H1 (cell line): Measurements from ENCODE around the gene TLR1. TPM values are rescaled to one million over a fixed set of nuclear protein-coding genes. Genes with fewer than 3 reads are reported as not detected.

ENCODE experiments used
- CTCF ChIA-PET: fragments of 300-600 bp; sonication (Branson Sonifier 250); formaldehyde crosslinking; loops from one replicate; lab custom pipeline; 2021; ENCODE audit not compliant: partially characterized antibody; lab: Charles Lee
- POLR2A ChIA-PET: fragments of 300-600 bp; sonication (Branson Sonifier 250); formaldehyde crosslinking; loops from one replicate; lab custom pipeline; 2021; ENCODE audit warnings: inconsistent platforms; ENCODE audit not compliant: partially characterized antibody; lab: Charles Lee
- DNase-seq, 2 experiments: peaks; one replicate each; pipeline versions ENCODE4 v3.0.0 to v3.0.0-alpha.2; 2010 to 2022; ENCODE audit warnings: low spot score in 2 of 2, low read depth in 1 of 2, mixed read lengths in 1 of 2
- FAIRE-seq: peaks from 2 replicates; lab custom pipeline; 2011; peaks lifted over from hg19 to GRCh38; lab: Jason Lieb, UNC
- H2AFZ ChIP-seq: 2 replicates; pipeline ENCODE4 v1.8.1; 2012; ENCODE audit warnings: low read length, inconsistent platforms
- H2AK5ac ChIP-seq: 2 replicates; pipeline ENCODE4 v1.6.1; 2013; ENCODE audit warnings: low read depth, low read length
- H2BK120ac ChIP-seq: replicated peaks from 2 replicates; pipeline ENCODE3; 2013; ENCODE audit warnings: low read depth, low read length, inconsistent platforms
- H2BK12ac ChIP-seq: 2 replicates; pipeline ENCODE4 v1.6.1; 2013; ENCODE audit warnings: low read depth, low read length
- H2BK15ac ChIP-seq: 2 replicates; pipeline ENCODE4 v1.6.1; 2013; ENCODE audit warnings: low read length
- H2BK20ac ChIP-seq: 2 replicates; pipeline ENCODE4 v1.6.1; 2013; ENCODE audit warnings: low read length
- H2BK5ac ChIP-seq: 2 replicates; pipeline ENCODE4 v1.6.1; 2013; ENCODE audit warnings: low read depth, low read length
- H3K14ac ChIP-seq: 2 replicates; pipeline ENCODE4 v1.6.1; 2013; ENCODE audit warnings: inconsistent platforms; ENCODE audit not compliant: insufficient read length
- H3K18ac ChIP-seq: 2 replicates; pipeline ENCODE4 v1.6.1; 2013; ENCODE audit warnings: low read length; ENCODE audit errors: extremely low read depth
- H3K23ac ChIP-seq: 2 replicates; pipeline ENCODE4 v1.6.1; 2013; ENCODE audit warnings: inconsistent platforms; ENCODE audit not compliant: insufficient read length
- H3K23me2 ChIP-seq: 2 replicates; pipeline ENCODE4 v1.6.1; 2013; ENCODE audit warnings: low read depth, low read length
- H3K27ac ChIP-seq: 2 replicates; pipeline ENCODE4 v1.6.1; 2011; ENCODE audit warnings: low read depth, low read length, inconsistent platforms
- H3K27me3 ChIP-seq, 4 experiments: replicated peaks in 1 of 4; 1 replicate in 1 of 4; 2 replicates in 3 of 4; pipeline versions ENCODE4 v1.6.1 to v1.8.1; 2011 to 2013; ENCODE audit warnings: low read length in 3 of 4, mild to moderate bottlenecking in 3 of 4, inconsistent platforms in 2 of 4, mixed read lengths in 2 of 4, moderate library complexity in 1 of 4; ENCODE audit not compliant: control insufficient read depth in 3 of 4, insufficient read depth in 3 of 4; ENCODE audit errors: extremely low read depth in 1 of 4
- H3K36me3 ChIP-seq, 4 experiments: 2 replicates each; pipeline versions ENCODE4 v1.6.1 to v1.8.1; 2011 to 2013; ENCODE audit warnings: mild to moderate bottlenecking in 4 of 4, low read length in 3 of 4, moderate library complexity in 2 of 4, control low read depth in 1 of 4, inconsistent platforms in 1 of 4; ENCODE audit not compliant: insufficient read depth in 4 of 4, control insufficient read depth in 2 of 4
- H3K4ac ChIP-seq: replicated peaks from 2 replicates; pipeline ENCODE3; 2013; ENCODE audit warnings: low read length, low read depth, mixed read lengths, inconsistent platforms; ENCODE audit not compliant: insufficient read length
- H3K4me1 ChIP-seq, 4 experiments: replicated peaks in 1 of 4; 1 replicate in 1 of 4; 2 replicates in 3 of 4; pipeline versions ENCODE4 v1.6.1 to v1.8.1; 2011 to 2013; ENCODE audit warnings: low read length in 3 of 4, inconsistent platforms in 2 of 4, mixed read lengths in 1 of 4; ENCODE audit not compliant: insufficient read depth in 4 of 4, control insufficient read depth in 3 of 4
- H3K4me2 ChIP-seq, 2 experiments: 2 replicates each; pipeline versions ENCODE4 v1.6.1 to v1.8.1; 2011 to 2013; ENCODE audit warnings: low read depth in 2 of 2, low read length in 2 of 2, control low read depth in 1 of 2, inconsistent platforms in 1 of 2, mild to moderate bottlenecking in 1 of 2; ENCODE audit not compliant: insufficient read depth in 1 of 2
- H3K4me3 ChIP-seq, 4 experiments: fragments of 200-600, 300-600 bp in 1 of 4; sonication (generic), shearing (Covaris generic), sonication (Bioruptor Twin) in 1 of 4; 2 replicates each; pipeline versions ENCODE4 v1.5.1 to v1.8.1; 2011 to 2016; ENCODE audit warnings: low read length in 4 of 4, low read depth in 3 of 4, control low read depth in 2 of 4, inconsistent platforms in 2 of 4, mild to moderate bottlenecking in 2 of 4, mixed read lengths in 1 of 4, moderate library complexity in 1 of 4; ENCODE audit not compliant: insufficient read depth in 2 of 4; ENCODE audit errors: extremely low read depth in 1 of 4
- H3K56ac ChIP-seq: replicated peaks from 2 replicates; pipeline ENCODE3; 2013; ENCODE audit warnings: low read depth, mild to moderate bottlenecking, mixed read lengths, low read length, inconsistent platforms; ENCODE audit not compliant: insufficient read length
- H3K79me1 ChIP-seq: 2 replicates; pipeline ENCODE4 v1.6.1; 2013; ENCODE audit warnings: low read depth, low read length, control low read depth
- H3K79me2 ChIP-seq, 2 experiments: 2 replicates each; pipeline versions ENCODE4 v1.6.1 to v1.8.1; 2012 to 2013; ENCODE audit warnings: low read length in 2 of 2, mild to moderate bottlenecking in 2 of 2, inconsistent platforms in 1 of 2; ENCODE audit not compliant: insufficient read depth in 2 of 2, control insufficient read depth in 1 of 2
- H3K9ac ChIP-seq, 4 experiments: replicated peaks in 1 of 4; 1 replicate in 1 of 4; 2 replicates in 3 of 4; pipeline versions ENCODE4 v1.6.1 to v1.8.1; 2011 to 2013; ENCODE audit warnings: low read depth in 3 of 4, low read length in 3 of 4, control low read depth in 2 of 4, mild to moderate bottlenecking in 2 of 4, moderate library complexity in 2 of 4, inconsistent platforms in 1 of 4; ENCODE audit errors: extremely low read depth in 1 of 4
- H3K9me3 ChIP-seq, 2 experiments: 2 replicates each; pipeline versions ENCODE4 v1.6.1 to v1.8.1; 2012 to 2013; ENCODE audit warnings: mild to moderate bottlenecking in 2 of 2, moderate library complexity in 2 of 2, control low read depth in 1 of 2, inconsistent platforms in 1 of 2, low read depth in 1 of 2, low read length in 1 of 2, mixed read lengths in 1 of 2; ENCODE audit not compliant: insufficient read depth in 2 of 2
- H4K20me1 ChIP-seq, 2 experiments: replicated peaks in 1 of 2; 2 replicates each; pipeline versions ENCODE3 to v1.8.1; 2011 to 2013; ENCODE audit warnings: inconsistent platforms in 2 of 2, low read length in 2 of 2, mild to moderate bottlenecking in 1 of 2; ENCODE audit not compliant: insufficient read depth in 2 of 2, control insufficient read depth in 1 of 2
- H4K5ac ChIP-seq: 2 replicates; pipeline ENCODE4 v1.6.1; 2013; ENCODE audit warnings: low read length, low read depth, mixed read lengths, inconsistent platforms; ENCODE audit not compliant: insufficient read length
- H4K8ac ChIP-seq: 2 replicates; pipeline ENCODE4 v1.8.0; 2013; ENCODE audit warnings: mild to moderate bottlenecking, moderate library complexity, low read length, inconsistent platforms; ENCODE audit not compliant: insufficient read depth; ENCODE audit errors: extremely low read depth
- H4K91ac ChIP-seq: replicated peaks from 2 replicates; pipeline ENCODE3; 2013; ENCODE audit warnings: low read length, mixed read lengths, inconsistent platforms; ENCODE audit not compliant: insufficient read length
- JUND ChIP-seq: IDR thresholded peaks from 2 replicates; pipeline ENCODE4 v1.6.1; 2011; ENCODE audit warnings: mild to moderate bottlenecking, improper control_type of control experiment, low read length
- PHF8 ChIP-seq: fragments of 200-600 bp; sonication (generic); conservative IDR thresholded peaks from 2 replicates; pipeline ENCODE4 v1.7.1; 2012; ENCODE audit warnings: low read depth, mild to moderate bottlenecking, inconsistent platforms, low read length, moderate library complexity
- RAD21 ChIP-seq, 2 experiments: IDR thresholded peaks in 1 of 2; conservative IDR thresholded peaks in 1 of 2; 2 replicates each; pipeline ENCODE4 v1.6.1; 2011; ENCODE audit warnings: low read depth in 2 of 2, low read length in 2 of 2, improper control_type of control experiment in 1 of 2, inconsistent platforms in 1 of 2, mild to moderate bottlenecking in 1 of 2, moderate library complexity in 1 of 2
- TAF7 ChIP-seq: optimal IDR thresholded peaks from 2 replicates; pipeline ENCODE3; 2011; ENCODE audit warnings: low read depth, mild to moderate bottlenecking, inconsistent platforms, low read length, moderate library complexity, borderline replicate concordance
- TEAD4 ChIP-seq: IDR thresholded peaks from 2 replicates; pipeline ENCODE4 v1.6.1; 2012; ENCODE audit warnings: low read depth, low read length, inconsistent platforms, mixed read lengths
- WGBS, 2 experiments: shearing (Covaris generic) in 1 of 2; methylation state at CpG; one replicate each; pipeline versions ENCODE4 v1.1.6 to v1.1.7; 2013 to 2015; ENCODE audit warnings: low lambda C conversion rate in 2 of 2, mixed read lengths in 2 of 2, inconsistent platforms in 1 of 2, low coverage in 1 of 2, missing lambda C conversion rate in 1 of 2; ENCODE audit not compliant: insufficient replicate concordance in 2 of 2, insufficient coverage in 1 of 2, insufficient read length in 1 of 2; ENCODE audit errors: extremely low coverage in 1 of 2, missing lambda C conversion rate in 1 of 2; 5-methylcytosine and 5-hydroxymethylcytosine counted together
- polyA plus RNA-seq, 7 experiments: library from polyadenylated mRNA; depleted of rRNA in 3 of 7; stranded (reverse) in 5 of 7; unstranded in 2 of 7; fragments of >200 nt in 5 of 7; fragments of 200-250 nt in 2 of 7; gene quantifications; 1 replicate in 5 of 7; 2 replicates in 1 of 7; 4 replicates in 1 of 7; pipeline versions ENCODE4 v1.2.1 to v1.2.3, GENCODE V29; 2011 to 2013; ENCODE audit warnings: missing spikeins in 2 of 7, mixed read lengths in 2 of 7
- total RNA-seq: library from RNA; stranded (reverse); fragmentation: NEBNext Ultra II Directional; extraction: Animal tissue kit (Norgen Biotek cat#: 25700); gene quantifications from 2 replicates; pipeline ENCODE4 v1.2.1, GENCODE V29; 2021
- TF ChIP-seq, protein P1 (sequence below), 3 experiments: IDR thresholded peaks; 1 replicate in 2 of 3; 2 replicates in 1 of 3; pipeline versions ENCODE4 v1.5.1 to v1.6.1; 2011; ENCODE audit warnings: low read length in 3 of 3, mild to moderate bottlenecking in 3 of 3, inconsistent platforms in 2 of 3, low read depth in 1 of 3, moderate library complexity in 1 of 3; ENCODE audit not compliant: insufficient read depth in 1 of 3; ENCODE audit errors: control extremely low read depth in 1 of 3
- TF ChIP-seq, protein P2 (sequence below): IDR thresholded peaks from 2 replicates; pipeline ENCODE4 v1.6.1; 2012; ENCODE audit warnings: low read length, inconsistent platforms

Gene TLR1
- total and polyA plus RNA-seq, 2 of the 8 experiments (the other 6 are each of a cell fraction or from before 2014, with no cell fraction given), result not detected

DNA sequence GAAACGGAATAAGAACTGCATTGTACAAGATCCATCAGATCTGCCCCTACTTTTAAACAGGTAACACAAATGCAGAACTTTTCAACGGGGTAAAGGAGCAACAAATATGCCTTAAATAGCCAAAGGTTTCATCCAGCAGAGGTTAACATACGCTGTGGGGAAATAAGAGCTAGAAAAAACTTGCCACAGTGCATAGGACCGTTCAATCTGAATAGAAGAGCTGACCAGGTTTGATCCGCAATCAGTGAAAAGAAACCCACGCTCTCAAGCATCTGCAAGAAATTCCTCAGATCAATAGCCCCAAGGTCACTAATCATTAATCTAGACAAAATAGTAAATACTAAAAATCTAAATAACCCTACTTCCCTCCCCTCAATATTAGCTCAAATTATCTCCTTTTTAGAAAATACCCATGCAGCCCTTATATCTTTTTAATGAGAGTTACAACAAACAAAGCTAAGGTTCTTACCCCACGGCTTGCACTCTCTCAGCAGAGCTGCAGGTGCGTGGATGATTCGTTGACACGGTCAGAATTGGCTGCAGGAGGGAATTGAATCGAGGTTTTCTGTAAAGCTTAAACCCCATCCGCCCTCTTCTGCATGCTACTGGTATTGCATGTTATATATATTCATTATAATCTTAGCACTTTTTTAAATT is 22.0 kb downstream of the TLR1 start, which contains the start of gene TLR10:
Gene TLR10, minus strand, starts transcription at position 539 of the 657 bp plus-strand sequence. CDS start 7,400 bp downstream, outside the sequence.
- Histone ChIP-seq H4K8ac (no peak within 1 kb of the TSS), H2BK20ac (no peak within 1 kb of the TSS), H3K79me1 (no peaks in the 10 kb centered on the region), H4K91ac (no peak within 1 kb of the TSS), H2BK12ac (no peak within 1 kb of the TSS), H3K4me2 (no peak within 1 kb of the TSS), H3K79me2 (no peaks in the 10 kb centered on the region), H3K36me3 (no peaks in the 10 kb centered on the region), H3K4ac (no peak within 1 kb of the TSS), H3K27me3 (no peaks in the 10 kb centered on the region), H3K14ac (no peak within 1 kb of the TSS), H3K18ac (no peak within 1 kb of the TSS), H3K9ac (no peak within 1 kb of the TSS), H3K23ac (no peak within 1 kb of the TSS), H2BK5ac (no peak within 1 kb of the TSS), H3K56ac (no peak within 1 kb of the TSS), H4K20me1 (peaks cover 0 to under 1% of the 10 kb centered on the region in 2 experiments), H2AFZ (0 out of 2 replicates have a peak within 1 kb of the TSS, but pooled peaks have one; percentile 82), H3K4me1 (no peaks in the 10 kb centered on the region), H2AK5ac (no peak within 1 kb of the TSS), H3K4me3 (no peak within 1 kb of the TSS), H3K9me3 (no peaks in the 10 kb centered on the region), H3K27ac (no peak within 1 kb of the TSS), H4K5ac (no peak within 1 kb of the TSS), H3K23me2 (no peaks in the 10 kb centered on the region), H2BK120ac (no peak within 1 kb of the TSS), H2BK15ac (no peak within 1 kb of the TSS)
- 61% methylated on average over 12 of the region's 12 CpGs; no CpG with 5 or more reads in 1 of the 2 experiments for WGBS, 2 experiments
- CTCF ChIA-PET, result interaction anchor here (0.6 to 8.5 kb wide), 34 partner anchors 9 to 714 kb away, joined by 3 to 136 read pairs (median 4); partner anchors contain the start of gene TLR1
- POLR2A ChIA-PET, result no interaction called here
- FAIRE-seq (peak; percentile 75), DNase-seq (no peak)
- no peak for TF ChIP-seq TAF7
- TF ChIP-seq TEAD4, result no peak
- TF ChIP-seq JUND, result no peak
- peak; percentile 54 to 59 for TF ChIP-seq RAD21 (IDR thresholded peaks at IDR 0.05 in 1 of 2, conservative IDR thresholded peaks at IDR 0.05 in 1 of 2; ENCODE audit: low read depth in 2 of 2, low read length in 2 of 2)
- TF ChIP-seq, protein P1, sequence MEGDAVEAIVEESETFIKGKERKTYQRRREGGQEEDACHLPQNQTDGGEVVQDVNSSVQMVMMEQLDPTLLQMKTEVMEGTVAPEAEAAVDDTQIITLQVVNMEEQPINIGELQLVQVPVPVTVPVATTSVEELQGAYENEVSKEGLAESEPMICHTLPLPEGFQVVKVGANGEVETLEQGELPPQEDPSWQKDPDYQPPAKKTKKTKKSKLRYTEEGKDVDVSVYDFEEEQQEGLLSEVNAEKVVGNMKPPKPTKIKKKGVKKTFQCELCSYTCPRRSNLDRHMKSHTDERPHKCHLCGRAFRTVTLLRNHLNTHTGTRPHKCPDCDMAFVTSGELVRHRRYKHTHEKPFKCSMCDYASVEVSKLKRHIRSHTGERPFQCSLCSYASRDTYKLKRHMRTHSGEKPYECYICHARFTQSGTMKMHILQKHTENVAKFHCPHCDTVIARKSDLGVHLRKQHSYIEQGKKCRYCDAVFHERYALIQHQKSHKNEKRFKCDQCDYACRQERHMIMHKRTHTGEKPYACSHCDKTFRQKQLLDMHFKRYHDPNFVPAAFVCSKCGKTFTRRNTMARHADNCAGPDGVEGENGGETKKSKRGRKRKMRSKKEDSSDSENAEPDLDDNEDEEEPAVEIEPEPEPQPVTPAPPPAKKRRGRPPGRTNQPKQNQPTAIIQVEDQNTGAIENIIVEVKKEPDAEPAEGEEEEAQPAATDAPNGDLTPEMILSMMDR (IDR thresholded peaks at IDR 0.05; ENCODE audit: control extremely low read depth in 1 of 3, insufficient read depth in 1 of 3, low read depth in 1 of 3, low read length in 3 of 3), result peak; percentile 3 to 56 (median 49); a peak in 3 of 4 replicates
- no peak for TF ChIP-seq PHF8
- TF ChIP-seq, protein P2, sequence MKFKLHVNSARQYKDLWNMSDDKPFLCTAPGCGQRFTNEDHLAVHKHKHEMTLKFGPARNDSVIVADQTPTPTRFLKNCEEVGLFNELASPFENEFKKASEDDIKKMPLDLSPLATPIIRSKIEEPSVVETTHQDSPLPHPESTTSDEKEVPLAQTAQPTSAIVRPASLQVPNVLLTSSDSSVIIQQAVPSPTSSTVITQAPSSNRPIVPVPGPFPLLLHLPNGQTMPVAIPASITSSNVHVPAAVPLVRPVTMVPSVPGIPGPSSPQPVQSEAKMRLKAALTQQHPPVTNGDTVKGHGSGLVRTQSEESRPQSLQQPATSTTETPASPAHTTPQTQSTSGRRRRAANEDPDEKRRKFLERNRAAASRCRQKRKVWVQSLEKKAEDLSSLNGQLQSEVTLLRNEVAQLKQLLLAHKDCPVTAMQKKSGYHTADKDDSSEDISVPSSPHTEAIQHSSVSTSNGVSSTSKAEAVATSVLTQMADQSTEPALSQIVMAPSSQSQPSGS, result no peak
